Measurements from ENCODE around the gene ERC1.
"Not testable (repeated sequence)": the region's sequence is repeated elsewhere in the genome, so short reads cannot be mapped to it uniquely, and the experiment has no call there.

The ERC1 gene

GRCh38 chr12:1197264-1198018 is 206.4 kb downstream of the ERC1 start:
- no peak for DNase-seq

- not testable (repeated sequence) for DNase-seq
Measured at GRCh38 chr12:1198854-1199253, 207.8 kb downstream of the ERC1 start.

DNA sequence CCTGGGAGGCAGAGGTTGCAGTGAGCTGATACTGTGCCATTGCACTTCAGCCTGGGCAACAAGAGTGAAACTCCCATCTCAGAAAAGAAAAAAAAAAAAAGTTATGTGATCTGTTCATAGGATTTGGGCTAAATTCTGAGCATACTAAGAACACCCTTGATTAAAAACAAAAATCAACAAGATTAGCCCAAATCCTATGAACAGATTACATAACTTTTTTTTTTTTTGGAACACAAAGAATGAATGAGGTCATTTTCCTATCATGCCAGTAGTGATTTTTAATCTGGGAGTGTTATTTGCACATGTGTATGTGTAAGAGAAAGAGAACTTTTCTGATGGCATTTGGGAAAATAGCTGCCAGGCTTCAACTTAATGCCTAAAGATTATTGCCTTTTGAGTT is 208.7 kb downstream of the ERC1 start:
- DNase-seq: no peak

GRCh38 chr12:1201030-1201429 is 210.0 kb downstream of the ERC1 start:
- DNase-seq: no peak

GRCh38 chr12:1201886-1202285 is 210.9 kb downstream of the ERC1 start:
- no peak for DNase-seq

DNA sequence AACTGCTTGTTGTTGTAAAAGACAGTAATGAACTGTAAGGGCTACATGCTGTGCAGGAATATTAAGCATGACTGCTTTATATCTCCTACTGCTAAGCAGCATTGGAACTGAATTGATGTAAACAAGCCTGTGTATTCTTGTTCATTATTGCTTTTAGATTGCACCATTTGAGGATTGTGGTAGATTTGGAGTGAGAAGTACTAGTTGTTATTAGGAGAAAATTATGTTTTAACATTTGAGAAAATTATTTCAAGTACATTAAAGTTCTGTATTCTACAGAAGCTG is 212.7 kb downstream of the ERC1 start:
- DNase-seq: no peak

DNA sequence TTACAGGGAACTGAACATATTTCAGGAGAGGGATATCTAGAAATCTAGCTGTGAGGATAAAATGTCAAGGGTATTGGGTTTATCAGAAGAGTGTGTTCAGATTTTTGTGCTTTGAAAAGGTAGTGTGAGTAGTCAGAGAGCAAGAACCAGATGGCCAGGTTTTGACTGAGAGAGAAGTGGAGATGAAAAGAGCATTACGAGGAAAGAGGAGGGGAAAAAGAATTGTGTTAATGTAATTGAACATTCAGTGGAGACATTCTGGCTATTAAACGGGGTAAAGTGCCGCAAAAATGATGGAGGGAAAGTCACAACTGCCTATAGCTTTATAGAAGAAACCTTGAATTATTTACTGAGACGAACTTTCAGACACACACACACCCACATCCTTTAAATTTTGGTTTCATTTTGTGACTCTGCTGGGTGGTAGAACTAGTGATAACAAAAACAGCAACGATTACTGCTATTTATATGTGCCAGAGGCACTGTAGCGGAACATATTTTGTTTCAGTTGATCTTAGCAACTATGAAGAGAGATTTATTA is 213.6 kb downstream of the ERC1 start:
- DNase-seq: no peak

GRCh38 chr12:1205512-1206060 is 214.6 kb downstream of the ERC1 start:
- DNase-seq: no peak

GRCh38 chr12:1206118-1206734 is 215.2 kb downstream of the ERC1 start:
- no peak for DNase-seq

DNA sequence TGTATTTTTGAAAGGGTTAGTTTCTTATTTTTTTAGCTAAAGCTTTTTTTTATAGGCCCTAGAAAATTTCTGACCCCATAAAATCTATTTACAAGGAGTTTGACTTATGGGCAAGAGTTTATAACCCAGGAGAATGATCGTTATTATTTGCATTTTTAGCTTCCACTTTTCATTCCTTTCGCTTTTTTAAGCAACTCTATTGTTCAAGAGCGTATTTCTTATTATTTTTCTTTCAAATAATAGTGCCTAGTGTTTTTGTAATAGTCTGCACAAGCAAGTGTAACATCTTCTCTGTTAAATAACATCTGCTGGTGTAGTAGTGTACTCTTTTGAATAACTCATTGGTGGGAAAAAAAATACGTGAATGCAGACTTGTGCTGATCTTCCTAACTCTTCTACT is 216.3 kb downstream of the ERC1 start:
- no peak for DNase-seq

DNA sequence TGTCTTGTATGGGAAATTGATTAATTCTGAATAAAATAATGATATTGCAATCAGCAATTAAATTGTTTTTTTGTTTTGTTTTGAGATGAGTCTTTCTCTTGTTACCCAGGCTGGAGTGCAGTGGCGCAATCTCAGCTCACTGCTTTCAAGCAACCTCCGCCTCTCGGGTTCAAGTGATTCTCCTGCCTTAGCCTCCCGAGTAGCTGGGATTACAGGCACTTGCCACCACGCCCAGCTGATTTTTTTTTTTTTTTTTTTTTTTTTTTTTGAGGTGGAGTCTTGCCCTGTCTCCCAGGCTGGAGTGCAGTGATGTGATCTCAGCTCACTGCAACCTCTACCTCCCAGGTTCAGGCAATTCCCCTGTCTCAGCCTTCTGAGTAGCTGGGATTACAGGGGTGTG is 217.7 kb downstream of the ERC1 start:
- not testable (repeated sequence) for DNase-seq

DNA sequence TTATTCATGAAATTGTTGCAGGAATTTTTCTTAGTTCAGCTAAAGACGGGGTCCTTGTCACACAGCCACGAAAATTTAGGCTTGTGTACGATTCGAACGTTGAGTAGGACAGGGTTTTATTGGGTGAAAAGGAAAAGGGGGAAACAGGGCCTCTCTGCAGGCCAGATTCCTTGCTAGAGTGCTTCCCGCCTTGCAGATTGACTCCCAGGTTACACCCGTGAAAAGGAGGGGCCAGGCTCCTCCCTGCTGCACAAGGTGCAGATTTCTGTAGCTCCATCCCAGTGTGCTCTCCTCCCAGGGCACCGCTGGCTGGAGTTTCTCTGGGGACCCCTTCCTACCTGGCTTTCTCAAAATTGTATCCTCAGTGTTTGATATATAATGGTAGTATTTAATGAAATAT is 221.5 kb downstream of the ERC1 start:
- no peak for DNase-seq

- no peak for DNase-seq
Measured at GRCh38 chr12:1213205-1213604, 222.2 kb downstream of the ERC1 start.

DNA sequence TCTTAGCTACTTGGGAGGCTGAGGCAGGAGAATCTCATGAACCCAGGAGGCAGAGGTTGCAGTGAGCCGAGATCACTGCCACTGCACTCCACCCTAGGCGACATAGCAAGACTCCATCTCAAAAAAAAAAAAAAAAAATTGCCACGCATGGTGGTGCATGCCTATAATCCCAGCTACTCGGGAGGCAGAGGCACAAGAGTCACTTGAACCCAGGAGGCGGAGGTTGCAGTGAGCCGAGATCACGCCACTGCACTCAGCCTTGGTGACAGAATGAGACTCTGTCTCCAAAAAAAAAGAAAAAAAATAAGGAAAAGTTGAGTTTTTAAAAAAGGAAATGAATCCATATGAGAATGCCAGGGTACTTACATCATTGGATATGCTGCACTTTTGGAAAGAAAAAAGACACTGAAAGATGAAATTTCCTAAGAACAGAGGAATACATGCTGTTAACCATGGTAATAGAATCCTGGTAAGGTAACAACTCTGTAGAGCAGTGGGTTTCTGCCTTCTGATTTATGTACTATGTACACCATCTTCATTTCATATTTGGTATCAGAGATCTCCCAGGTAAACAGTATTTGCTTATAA is 222.7 kb downstream of the ERC1 start:
- DNase-seq: no peak

- DNase-seq: no peak
Measured at GRCh38 chr12:1216560-1216959, 225.5 kb downstream of the ERC1 start.

DNA sequence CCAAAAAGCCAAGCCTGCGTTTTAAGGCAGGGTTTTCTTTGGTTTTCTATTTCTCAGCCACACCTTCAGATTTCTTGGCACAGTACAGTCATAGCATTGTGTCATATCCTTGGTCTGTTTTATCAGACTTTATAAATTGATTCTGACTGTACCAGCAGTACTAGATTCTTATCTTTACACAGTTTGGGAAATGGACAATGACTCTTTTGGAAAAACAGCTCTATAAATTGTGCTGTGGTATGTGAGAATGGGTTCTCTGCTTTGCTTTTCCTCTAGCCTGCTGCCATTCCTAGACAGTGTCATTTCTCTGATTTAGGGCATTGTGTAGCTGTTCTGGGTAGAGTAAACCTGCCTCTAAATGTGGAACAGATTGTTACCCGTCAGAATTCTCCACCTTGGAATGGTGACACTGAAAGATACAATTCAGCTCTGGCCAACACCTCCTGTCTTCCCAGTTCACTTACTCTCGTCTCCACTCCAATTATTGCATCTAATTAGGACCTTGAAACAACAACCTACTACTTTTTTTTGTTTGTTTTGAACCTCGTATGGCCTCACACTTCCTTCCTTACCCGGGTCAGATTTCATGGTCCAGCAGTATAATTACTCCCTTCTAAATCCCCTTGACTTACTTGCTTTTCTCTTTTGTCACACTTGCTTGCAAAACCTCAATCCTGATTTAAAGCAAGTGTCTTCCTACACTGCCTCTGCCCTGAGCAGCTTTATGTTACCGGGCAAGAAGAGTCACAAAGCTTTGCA is 226.3 kb downstream of the ERC1 start:
- DNase-seq: no peak

- DNase-seq: no peak
Measured at GRCh38 chr12:1218369-1218768, 227.3 kb downstream of the ERC1 start.

DNA sequence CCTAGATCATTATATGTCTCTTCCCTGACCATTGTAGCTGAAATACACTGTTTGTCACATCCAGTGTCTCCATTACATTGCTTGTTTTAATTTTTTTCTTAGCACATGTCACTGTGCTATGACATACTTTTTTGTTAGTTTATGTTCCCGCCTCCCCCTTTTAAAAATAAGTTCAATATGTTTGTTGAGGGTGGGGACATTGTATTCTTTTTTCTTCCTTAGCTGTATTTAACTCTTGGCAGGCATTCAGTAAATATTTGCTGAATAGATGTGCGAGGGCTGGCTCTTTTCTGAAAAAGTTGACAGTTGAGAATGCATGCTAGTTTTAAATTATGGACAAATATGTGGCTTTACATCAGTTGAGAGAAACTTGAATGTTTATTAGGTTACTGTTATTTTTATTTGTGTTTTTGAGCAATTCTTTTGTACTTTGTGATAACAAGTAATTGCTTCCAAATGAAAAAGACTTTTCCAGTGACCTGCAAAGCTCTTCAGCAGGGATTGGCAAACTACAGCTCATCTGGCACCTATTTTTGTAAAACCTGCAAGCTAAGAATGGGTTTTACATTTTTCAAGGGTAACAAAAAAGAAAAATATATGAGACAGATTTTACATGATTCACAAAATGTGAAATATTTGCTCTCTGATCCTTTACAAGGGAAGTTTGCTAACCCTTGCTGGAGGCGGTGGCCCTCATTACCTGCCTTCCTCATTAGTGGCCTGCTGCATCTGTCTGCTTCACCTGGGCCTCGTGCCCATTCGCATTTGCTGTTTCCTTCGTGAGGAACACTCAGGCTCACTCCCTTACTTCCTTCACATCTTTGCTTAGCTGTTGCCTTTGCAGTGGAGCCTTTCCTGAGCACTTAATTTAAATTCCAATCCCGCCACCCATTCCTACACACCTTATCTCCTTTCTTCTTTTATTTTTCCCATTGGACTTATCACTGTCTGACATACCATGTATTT is 229.4 kb downstream of the ERC1 start:
- no peak for DNase-seq

- no peak for DNase-seq
Measured at GRCh38 chr12:1222858-1223639, 232.0 kb downstream of the ERC1 start.

- DNase-seq: no peak
Measured at GRCh38 chr12:1226951-1227350, 235.9 kb downstream of the ERC1 start.

GRCh38 chr12:1234073-1234472 is 243.1 kb downstream of the ERC1 start:
- no peak for DNase-seq

Measured in cortex of kidney (tissue), 1 donor.